GM23248 (cell line): ENCODE measurements around the gene MIEN1.

Experiments used
- EZH2 ChIP-seq: fragments of 200-600 bp; sonication (generic); IDR thresholded peaks from 2 replicates; pipeline ENCODE4 v1.6.1; 2018; ENCODE audit warnings: antibody characterized with exemption, mild to moderate bottlenecking; ENCODE audit not compliant: insufficient read depth, poor library complexity, severe bottlenecking
- EZH2phosphoT487 ChIP-seq: fragments of 200-600 bp; sonication (generic); IDR thresholded peaks from 2 replicates; pipeline ENCODE4 v1.6.1; 2018; ENCODE audit warnings: antibody characterized with exemption, moderate library complexity, mild to moderate bottlenecking, low read depth; ENCODE audit not compliant: insufficient read depth

GRCh38 chr17:39772415-39772814, 42.1 kb upstream of the MIEN1 start:
- TF ChIP-seq EZH2 (no peak), EZH2phosphoT487 (no peak)
